Ishikawa (cell line): ENCODE measurements around the gene RABGAP1L.

Experiments
- CREB1 ChIP-seq: IDR thresholded peaks from 2 replicates; pipeline ENCODE4 v1.6.1; 2012; ENCODE audit warnings: low read depth
- EGR1 ChIP-seq: IDR thresholded peaks from 2 replicates; pipeline ENCODE4 v1.6.1; 2012
- EP300 ChIP-seq: IDR thresholded peaks from 2 replicates; pipeline ENCODE4 v1.6.1; 2012; ENCODE audit warnings: borderline replicate concordance
- FOXM1 ChIP-seq: IDR thresholded peaks from 2 replicates; pipeline ENCODE4 v1.6.1; 2012; ENCODE audit warnings: low read depth, borderline replicate concordance
- MAX ChIP-seq: IDR thresholded peaks from 2 replicates; pipeline ENCODE4 v1.6.1; 2012
- NFIC ChIP-seq: IDR thresholded peaks from 2 replicates; pipeline ENCODE4 v1.6.1; 2012
- RAD21 ChIP-seq: IDR thresholded peaks from 2 replicates; pipeline ENCODE4 v1.6.1; 2012; ENCODE audit warnings: low read depth
- REST ChIP-seq: IDR thresholded peaks from 2 replicates; pipeline ENCODE4 v1.6.1; 2012; ENCODE audit warnings: low read depth, mild to moderate bottlenecking
- TAF1 ChIP-seq: IDR thresholded peaks from 2 replicates; pipeline ENCODE4 v1.6.1; 2012; ENCODE audit warnings: low read depth, mild to moderate bottlenecking
- TCF12 ChIP-seq: IDR thresholded peaks from 2 replicates; pipeline ENCODE4 v1.6.1; 2012; ENCODE audit warnings: low read depth
- TEAD4 ChIP-seq: IDR thresholded peaks from 2 replicates; pipeline ENCODE4 v1.6.1; 2012
- USF1 ChIP-seq: IDR thresholded peaks from 2 replicates; pipeline ENCODE4 v1.6.1; 2012
- YY1 ChIP-seq: IDR thresholded peaks from 2 replicates; pipeline ENCODE4 v1.6.1; 2012; ENCODE audit warnings: low read depth

- no peak for TF ChIP-seq TAF1
- no peak for TF ChIP-seq TEAD4
- no peak for TF ChIP-seq NFIC
- no peak for TF ChIP-seq FOXM1
- no peak for TF ChIP-seq REST
- TF ChIP-seq EP300, result no peak
- no peak for TF ChIP-seq YY1
- no peak for TF ChIP-seq TCF12
- no peak for TF ChIP-seq EGR1
- TF ChIP-seq RAD21, result no peak
- no peak for TF ChIP-seq MAX
- TF ChIP-seq CREB1, result no peak
- TF ChIP-seq USF1, result no peak
These were observed 110.8 kb downstream of the RABGAP1L start for GRCh38 chr1:174269989-174270651.
